GM12875 (cell line): Measurements from ENCODE around the gene GPR148.
A peak's percentile ranks its signal among the peaks of the same experiment; 100 is the strongest.

Experiments
- H3K4me3 ChIP-seq: one replicate; pipeline ENCODE4 v1.5.1; 2011; ENCODE audit warnings: low read depth, low read length, control low read depth
- CTCF ChIP-seq: IDR thresholded peaks from 2 replicates; pipeline ENCODE4 v1.5.1; 2011; ENCODE audit warnings: low read depth, mild to moderate bottlenecking, control low read depth, inconsistent platforms, low read length, moderate library complexity, borderline replicate concordance; ENCODE audit not compliant: insufficient read depth

Gene GPR148

GRCh38 chr2:130766037-130766436 lies 37.2 kb downstream of the GPR148 start:
- no peak for TF ChIP-seq CTCF
- no peak overlapping the region for H3K4me3 ChIP-seq

GRCh38 chr2:130766711-130767407 lies 38.0 kb downstream of the GPR148 start:
- no peak overlapping the region for H3K4me3 ChIP-seq
- TF ChIP-seq CTCF = no peak

- 0 out of 2 replicates have a peak, but pooled peaks have one; percentile 2 for TF ChIP-seq CTCF
- no peak overlapping the region for H3K4me3 ChIP-seq
Measured at GRCh38 chr2:130767408-130767775, 38.5 kb downstream of the GPR148 start.

GRCh38 chr2:130768191-130768855 lies 39.5 kb downstream of the GPR148 start:
- no peak overlapping the region for H3K4me3 ChIP-seq
- peak; percentile 34; the same call in 1 of the 2 replicates for TF ChIP-seq CTCF

- no peak overlapping the region for H3K4me3 ChIP-seq
- no peak for TF ChIP-seq CTCF
Measured at GRCh38 chr2:130769343-130769907, 40.6 kb downstream of the GPR148 start.

GRCh38 chr2:130776550-130776949 lies 47.7 kb downstream of the GPR148 start:
- no peak overlapping the region for H3K4me3 ChIP-seq
- TF ChIP-seq CTCF = no peak

- TF ChIP-seq CTCF = no peak
- H3K4me3 ChIP-seq = no peak overlapping the region
Measured at GRCh38 chr2:130778781-130779180, 49.9 kb downstream of the GPR148 start.
